CD4-positive, alpha-beta T cell treated with Interleukin-2 at 100 ng/mL for 4 hours (primary cell): ENCODE results near the gene EEPD1.
A peak's percentile ranks its signal among the peaks of the same experiment; 100 is the strongest.
"Not testable (repeated sequence)": the region's sequence is repeated elsewhere in the genome, so short reads cannot be mapped to it uniquely, and the experiment has no call there.

Experiments
- DNase-seq: peaks from one replicate; pipeline ENCODE4 v3.0.0-alpha.2; 2020; ENCODE audit warnings: low spot score

The EEPD1 gene

DNA sequence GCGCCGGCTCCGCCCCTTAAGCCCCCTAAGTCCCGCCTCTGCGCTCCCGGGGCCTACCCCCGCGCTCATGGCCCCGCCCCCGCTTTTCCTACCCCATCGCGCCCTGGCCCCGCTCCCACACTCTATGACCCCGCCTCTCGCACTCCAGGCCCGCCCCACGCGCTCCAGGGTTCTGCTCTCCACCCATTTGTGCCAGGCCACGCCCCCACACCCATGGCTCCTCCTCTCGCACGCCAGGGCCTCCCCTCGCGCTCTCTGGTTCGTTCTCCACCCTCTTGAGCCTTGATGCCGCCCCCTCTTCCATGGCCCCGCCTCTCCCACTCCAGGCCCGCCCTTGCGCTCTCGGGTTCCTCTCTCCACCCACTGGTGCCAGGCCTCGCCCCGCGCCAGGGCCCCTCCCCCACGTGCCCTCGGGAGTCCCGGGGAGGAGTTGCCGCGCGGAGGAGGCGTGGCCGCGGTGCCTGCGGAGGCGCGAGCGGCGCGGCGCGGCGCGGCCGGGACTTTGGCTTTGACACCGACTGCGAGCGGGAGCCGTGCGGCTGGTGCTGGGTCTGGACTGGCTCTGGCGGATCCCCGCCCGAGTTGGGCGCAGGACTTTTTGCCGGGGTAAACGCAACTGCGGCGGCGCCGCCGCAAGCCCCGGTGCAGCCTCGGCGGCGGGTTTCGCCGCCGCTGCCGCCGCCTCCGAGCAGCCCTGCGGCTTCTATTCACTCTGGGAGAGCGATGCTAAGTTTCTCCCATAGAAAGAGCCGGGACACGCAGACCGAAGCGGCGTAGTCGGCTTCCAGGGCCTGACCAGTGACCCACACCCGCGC is at the start of gene EEPD1:
Gene EEPD1 (plus strand): TSS at position 499 of the 815 bp plus-strand sequence. CDS start 1,071 bp downstream, outside the sequence.
- DNase-seq: peak; percentile 100

DNA sequence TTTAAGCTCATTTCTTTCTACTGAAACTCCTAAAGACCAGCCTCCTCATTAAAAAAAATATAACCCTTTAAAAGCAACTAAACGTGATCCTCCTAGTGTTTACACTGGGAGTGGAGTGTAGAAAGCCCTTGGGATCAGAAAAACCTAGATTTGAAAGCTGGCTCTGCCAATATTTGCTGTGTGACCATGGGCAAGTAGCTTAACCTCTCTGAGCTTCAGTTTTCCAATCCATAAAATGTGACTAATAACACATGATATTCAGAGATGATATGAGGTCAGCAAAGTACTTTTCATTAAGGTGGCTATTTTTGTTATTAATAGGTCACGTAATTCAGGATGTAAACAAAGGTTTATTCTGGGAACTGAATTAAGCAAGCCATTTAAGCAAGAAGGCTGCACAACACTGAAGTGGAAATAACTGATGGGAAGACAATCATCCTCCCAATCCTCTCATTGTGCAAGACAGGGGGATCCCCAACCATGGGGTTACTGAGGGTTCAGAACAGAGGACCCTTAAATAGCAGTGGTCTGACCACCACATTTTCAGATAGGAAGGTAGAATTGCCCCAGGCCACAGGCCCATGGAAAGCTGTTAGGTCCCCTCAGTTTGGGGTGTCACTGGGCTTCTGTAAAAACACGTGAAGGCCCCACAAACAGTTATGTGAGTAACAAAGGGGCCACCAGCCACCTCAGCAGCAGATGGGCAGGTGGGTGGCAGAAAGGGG is 49.1 kb upstream of the EEPD1 start:
- DNase-seq: no peak

DNA sequence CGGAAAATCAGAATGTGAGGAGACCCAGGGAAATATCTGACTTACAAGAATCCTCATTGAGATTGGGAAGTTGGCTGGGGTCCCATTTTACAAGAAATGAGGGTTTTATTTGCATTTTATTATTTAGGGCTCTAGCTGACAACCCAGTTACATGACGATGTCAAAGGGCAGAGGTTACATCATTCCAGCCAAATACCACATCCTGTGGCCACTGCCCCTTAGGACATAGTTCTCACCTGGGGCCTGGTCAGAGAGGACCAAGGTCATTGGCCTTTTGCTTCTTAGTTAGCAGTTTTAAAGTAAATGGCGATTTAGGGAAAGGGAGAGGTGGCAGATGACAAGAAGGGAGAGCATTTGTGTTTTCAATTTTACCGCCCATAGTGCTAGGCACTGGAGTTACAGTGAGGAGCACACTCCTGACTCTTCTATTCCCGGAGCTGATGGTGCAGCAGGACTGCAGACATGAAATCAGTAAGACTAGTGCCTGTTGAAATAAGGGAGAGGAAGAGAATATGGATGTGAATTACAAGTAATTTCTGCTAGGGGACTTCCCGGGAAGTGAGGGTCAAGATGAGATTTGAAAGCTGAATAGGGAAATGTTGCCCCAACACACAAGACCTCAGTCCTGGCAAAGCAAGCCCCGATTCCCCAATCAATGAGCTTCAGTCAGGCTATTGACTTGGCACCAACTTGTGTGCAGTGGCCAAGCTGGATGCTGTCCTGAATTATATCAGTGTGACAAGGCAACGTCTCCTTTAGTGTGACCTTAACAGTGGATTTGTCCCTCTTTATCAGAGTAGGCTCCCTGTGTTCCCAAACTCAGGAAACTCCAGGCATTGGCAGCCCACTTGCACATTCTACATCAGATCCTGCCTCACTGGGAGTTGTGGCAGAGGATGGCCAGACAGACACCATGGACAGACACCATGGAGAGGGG is 45.8 kb upstream of the EEPD1 start:
- not testable (repeated sequence) for DNase-seq

DNA sequence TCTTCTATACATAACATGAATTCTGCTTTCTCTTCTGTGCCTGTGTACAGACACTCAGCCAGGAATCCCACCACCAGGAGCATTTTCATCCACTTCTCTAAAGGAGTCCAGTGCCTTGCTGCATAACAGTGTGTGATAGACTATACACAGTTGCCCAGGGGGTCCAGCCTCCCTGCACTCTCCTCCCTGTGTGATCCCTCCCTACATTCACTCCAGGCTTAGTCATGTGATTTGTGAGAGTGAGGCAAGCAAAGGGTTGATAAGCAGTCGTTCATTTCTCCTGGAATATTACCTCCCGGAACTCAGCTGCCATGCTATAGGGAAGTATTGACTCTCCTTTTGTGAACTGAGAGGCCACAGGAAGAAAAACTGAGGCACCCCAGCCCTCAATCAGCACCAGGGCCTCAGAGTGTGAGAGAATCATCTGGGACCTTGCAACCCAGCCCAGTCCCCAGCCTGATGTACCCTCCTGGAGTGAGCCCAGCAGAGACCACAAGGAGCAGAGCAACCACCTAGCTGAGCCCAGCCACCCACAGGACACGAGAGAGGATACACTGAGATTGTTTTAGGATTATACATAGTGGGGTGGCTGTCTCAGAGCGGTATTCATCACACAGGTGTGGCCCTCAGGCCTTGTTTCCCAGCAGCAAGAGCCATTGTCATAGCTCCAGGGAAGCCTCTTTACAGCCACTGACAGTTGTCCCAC is 45.0 kb upstream of the EEPD1 start:
- DNase-seq: no peak

DNA sequence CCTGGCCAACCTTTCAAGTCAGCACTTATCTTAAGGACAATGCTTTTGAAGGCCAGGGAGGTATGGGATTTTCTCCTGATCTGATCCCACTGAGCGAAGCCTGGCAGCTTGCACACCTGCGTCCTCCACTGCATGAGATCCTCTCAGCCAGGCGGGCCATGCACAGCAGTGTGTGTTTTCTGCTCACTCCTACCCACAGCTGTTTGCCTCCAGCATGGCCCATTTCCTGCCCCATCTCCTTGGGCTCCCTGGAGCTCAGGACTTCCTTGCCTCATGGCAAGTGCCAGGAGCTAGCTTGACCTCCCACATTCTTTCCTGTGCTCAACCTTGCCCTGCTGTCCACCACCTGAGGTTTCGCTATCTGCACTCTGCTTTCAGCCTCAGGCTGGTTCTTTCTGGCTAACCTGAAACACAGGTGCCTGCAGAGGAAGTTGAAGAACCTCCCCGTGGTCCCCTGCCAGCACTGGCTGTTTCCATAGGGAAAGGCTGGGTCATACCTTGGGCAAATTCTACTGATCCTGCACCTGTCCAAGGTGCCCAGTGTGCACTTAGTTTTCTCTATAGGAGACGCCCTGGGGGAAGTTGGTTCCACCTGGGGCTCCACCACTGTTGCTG is 43.9 kb upstream of the EEPD1 start:
- DNase-seq: no peak

DNA sequence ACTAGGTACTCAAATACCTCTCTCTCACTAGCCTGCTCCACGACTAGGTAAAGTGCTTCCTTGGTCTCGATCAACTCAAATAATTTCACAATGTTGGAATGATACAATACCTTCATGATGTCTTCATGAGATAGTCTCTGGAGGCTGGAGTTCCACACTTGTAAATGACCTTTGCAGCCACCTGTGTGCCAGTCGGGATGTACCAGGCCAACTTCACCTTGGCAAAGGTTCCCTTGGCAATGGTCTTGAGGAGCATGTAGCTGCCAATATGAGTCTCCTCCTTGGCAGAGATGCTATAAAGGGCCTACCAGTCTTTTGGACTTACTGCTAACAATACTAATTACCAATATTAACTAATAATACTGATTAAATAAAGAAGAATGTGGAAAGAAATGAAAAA is 42.5 kb upstream of the EEPD1 start:
- DNase-seq: no peak

DNA sequence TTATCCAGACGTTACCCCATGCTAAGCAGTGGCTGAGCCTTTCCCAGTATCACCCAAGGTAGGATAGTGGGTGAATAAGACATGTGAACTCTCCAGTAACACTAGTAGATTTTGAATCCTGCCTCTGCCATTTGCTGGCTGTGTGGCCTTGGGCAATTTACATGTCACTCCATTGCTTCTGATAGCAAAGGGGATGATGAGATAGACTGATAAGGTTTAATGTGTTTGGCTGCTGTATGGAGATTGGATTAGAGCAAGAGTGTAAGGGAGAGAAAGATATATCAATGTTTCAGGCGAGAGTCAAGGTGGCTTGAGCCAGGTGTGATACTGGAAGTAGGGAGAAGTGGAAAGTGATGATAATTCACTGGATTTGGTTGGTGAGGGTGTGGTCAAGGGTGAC is 40.1 kb upstream of the EEPD1 start:
- no peak for DNase-seq

DNA sequence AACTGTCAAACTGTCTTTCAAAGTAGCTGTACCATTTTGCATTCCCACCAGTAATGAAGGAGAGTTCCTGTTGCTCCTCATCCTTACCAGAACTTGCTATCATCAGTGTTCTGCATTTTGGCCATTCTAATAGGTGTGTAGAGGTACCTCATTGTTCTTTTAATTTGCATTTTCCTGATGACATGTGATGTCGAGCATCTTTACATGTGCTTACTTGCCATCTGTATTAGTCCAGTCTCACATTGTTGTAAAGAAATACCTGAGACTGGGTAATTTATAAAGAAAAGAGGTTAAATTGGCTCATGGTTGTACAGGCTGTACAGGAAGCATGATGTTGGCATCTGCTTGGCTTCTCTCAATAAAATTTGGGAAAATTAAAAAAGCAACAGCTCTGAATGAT is 38.7 kb upstream of the EEPD1 start:
- no peak for DNase-seq

DNA sequence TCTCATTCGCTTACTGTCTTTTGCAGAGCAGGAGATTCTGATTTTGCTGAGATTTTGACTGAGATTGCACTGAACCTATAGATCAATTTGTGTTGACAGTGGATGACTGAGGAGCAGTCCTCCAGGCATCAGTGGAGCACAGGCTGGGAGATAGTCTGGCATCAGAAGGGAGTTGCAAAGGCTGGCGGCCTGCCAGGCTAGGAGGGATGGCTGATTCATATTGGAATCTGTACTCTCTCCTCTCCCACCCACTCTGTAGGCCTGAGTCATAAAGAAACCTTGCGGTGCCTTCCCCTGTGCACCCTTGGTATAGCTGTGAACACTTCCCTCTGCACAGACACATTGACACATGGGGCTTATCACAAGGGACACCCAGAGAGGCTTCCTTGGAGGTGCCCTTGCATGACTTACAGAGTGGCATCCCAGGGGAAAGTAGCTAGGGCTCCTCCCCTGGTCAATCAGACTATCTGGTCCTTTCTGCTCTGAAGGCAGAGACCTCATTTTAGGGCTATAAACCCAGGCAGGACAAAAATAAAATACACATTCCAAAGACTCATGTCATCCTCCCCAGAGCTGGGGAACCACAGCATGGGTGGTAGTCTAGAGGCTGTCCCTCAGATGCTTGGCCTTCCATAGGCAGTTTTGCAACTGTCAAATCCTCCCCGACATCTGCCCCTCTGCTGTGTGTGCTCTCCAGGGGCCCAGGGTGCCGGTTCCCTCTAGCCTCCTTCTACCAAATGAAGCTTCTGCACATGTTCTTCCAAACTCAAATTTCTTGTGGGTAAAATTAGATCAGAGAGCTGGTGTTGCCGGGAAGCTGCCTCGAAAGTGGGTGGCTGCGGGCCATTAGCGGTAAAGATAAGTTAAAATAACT is 37.4 kb upstream of the EEPD1 start:
- peak; percentile 57 for DNase-seq

DNA sequence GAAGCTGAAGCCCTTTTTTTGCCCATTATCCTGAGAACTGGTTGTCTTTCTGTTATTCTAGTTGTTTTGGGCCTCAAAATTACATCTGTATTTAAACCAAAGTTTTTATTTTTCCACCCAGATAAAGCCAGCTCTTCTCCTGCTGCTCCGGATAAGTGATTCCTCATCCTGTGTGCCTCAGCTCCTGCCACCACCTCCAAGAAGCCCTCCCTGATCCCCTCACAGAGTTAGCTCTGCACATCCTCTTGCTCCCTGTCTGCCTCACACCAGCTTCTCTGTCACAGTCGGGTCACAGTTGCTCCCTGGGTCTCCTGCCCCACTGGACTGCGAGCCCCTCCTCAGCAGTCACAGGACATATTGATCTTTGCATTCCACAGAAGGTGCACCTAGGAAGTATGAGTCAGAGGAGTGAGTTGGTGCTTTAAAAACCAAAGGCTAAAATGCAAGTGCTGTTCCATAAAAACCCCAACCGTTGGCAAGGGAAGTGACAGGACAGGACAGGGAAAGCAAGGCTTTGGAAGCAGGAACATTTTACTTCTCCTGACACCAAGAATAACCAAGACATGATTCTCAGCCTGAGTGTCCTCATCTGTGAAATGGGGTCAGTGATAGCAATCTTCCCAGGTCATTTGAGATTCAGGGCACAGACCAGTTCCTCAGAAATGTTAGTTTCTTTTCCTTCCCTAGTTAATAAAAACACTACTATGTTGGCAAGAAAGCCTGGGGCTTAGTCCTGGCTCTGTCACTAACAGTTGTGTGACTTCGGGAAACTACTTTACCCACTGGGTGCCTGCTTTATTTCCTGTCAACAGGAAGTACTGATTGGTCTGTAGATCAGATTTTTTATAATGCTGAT is 36.5 kb upstream of the EEPD1 start:
- DNase-seq: peak; percentile 14

DNA sequence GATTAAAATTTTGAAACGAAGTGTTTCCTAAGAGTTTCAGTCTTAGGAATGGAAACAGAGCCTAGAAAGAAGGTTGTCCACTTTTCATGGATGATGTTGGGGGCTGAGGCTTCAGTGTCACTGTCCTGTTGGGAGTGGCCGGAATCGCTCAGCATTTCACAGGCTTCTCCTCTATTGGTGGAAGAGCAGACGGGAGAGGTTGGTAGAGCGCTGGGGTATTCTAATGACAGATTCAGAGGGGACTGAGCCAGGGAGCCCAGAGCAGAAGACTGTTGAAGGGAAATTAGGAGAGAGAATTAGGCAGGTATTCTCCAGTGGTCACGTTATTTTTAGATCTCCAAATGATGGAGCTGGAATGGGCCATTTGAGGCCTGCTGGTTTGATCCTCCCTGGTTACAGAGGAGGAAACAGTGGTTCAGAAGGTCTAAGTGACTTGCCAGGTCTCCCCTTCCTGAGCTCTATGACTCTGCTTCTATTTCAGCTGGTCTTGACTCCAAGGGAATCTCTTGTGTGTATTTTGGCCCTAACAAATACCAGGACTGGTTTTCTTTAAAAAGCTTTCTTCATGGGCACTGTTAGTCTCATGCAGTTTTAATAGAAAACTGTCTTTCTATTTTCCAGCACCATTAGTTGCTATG is 35.7 kb upstream of the EEPD1 start:
- no peak for DNase-seq

DNA sequence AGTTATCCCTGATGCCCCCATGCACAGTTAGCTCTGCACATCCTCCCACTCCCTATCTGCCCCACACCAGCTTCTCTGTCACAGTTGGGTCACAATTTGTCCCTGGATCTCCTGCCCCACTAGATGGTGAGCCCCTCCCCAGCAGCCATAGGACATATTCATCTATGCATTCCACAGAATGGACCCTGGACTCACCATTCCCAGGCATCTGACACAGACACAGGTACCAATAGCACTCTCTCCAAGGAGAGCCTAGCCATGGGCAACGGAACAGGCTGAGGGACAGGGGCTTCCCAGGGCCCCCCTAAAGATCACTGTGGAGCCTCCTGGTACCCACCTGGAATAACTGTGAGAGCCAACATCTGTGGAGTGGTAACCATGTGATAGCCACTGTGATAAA is 34.7 kb upstream of the EEPD1 start:
- no peak for DNase-seq

DNA sequence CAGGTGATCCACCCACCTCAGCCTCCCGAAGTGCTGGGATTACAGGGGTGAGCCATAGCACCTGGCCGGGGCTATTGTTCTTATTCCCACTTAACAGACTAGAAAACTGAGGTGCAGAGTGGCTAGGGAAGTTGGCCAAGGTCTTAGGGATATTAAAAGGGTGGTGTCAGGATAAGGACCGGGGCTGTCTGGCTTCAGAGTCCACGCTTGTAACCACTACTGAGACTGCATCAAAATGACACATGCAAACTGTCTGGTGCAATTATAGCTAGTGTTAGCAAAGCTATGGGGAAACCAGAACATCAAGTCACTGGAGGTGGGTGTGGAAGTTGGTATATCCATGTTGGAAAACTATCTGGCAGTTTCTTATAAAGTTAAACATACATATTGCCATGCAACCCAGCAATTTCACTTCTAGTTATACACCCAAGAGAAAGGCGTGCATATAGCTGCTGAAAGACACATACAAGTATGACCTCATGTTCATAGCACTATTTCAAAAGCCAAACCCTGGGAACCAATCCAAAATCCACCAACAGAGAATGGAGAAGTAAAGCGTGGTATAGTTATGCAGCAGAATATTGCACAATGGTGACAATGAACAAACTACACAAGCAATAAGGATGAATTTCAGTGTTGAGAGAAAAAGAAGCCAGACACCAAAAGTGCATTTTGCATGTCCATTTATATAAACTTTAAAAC is 33.9 kb upstream of the EEPD1 start:
- no peak for DNase-seq

DNA sequence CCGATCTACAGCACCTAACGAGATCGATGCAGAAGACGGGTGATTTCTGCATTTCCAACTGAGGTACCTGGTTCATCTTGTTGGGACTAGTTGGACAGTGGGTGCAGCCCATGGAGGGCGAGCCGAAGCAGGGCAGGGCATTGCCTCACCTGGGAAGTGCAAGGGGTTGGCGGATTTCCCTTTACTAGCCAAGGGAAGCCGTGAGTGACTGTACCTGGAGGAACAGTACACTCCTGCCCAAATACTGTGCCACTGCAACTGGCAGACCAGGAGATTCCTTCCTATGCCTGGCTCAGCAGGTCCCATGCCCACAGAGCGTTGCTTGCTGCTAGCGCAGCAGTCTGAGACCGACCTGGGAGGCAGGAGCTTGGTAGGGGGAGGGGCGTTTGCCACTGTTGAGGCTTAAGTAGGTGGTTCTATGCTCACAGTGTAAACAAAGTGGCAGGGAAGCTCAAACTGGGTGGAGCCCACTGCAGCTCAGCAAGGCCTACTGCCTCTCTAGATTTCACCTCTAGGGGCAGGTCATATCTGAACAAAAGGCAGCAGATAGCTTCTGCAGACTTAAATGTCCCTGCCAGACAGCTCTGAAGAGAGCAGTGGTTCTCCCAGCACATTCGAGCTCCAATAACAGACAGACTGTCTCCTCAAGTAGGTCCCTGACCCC is 32.9 kb upstream of the EEPD1 start:
- peak; percentile 7 for DNase-seq

DNA sequence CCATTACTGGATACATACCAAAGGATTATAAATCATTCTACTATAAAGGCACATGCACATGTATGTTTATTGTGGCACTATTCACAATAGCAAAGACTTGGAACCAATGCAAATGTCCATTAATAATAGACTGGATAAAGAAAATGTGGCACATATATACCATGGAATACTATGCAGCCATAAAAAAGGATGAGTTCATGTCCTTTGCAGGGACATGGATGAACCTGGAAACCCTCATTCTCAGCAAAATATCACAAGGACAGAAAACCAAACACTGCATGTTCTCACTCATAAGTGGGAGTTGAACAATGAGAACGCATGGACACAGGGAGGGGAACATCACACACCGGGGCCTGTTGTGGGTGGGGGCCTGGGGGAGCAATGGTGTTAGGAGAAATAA is 27.4 kb upstream of the EEPD1 start:
- DNase-seq: not testable (repeated sequence)

DNA sequence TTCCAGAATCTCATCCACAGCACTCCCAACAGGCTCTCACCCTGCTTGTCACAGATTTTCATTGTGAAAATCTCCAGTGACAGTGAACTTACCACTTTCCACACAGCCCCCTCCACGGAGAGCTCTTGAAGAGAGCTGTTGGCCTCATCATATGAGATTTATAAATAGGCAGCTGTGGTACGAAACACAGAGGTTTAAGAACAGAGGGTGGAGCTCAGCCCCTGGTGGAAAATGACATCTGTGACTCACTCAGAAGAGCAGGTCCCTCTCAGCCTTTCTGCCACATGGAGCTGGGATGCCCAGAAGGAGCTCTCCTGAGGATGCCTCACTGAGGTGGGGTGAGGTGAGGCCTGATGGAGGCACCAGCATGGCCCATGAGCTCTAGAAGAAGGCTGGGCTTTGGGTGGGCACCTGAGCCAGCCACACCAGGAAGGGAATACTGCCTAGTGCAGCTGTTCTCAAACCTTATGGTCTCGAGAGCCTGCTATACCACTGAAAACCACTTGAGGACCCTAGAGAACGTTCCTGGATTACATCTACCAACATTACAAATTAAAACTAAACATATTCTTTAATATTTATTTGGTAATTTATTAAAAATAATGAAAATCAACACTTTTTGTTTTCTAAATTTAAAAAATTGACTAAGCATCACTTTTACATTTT is 25.8 kb upstream of the EEPD1 start:
- DNase-seq: no peak

DNA sequence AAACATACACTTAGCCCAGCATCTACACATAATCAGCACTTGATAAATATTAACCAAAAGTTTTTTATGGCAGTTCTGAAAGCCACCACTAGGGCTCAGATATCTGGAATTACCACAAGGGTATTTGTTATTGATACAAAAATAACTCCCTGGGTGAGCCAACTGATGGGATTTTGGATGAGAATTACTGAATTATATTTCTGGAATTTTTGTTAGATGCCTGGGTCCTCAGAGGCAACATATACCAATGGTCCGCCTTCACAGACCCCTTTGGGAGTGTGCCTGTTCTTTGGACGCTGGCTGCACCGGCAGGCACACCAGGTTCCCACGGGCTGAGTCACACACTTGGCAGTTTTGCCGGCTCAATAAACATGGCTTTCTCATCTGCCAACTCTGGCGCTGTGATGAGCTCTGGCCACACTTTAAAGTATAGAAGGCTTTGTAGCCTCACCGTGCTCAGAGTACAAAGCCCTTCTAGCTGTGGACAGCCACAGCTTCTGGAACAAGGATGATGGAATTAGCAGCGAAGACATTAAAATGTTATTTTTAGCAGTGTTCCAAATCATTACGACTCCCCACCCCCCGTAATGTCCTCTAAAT is 24.5 kb upstream of the EEPD1 start:
- no peak for DNase-seq
